Testis (tissue), 2 donors: ENCODE results near the gene ZNF850.

Experiments
- CTCF ChIP-seq, 3 experiments: fragments of 450-650 bp in 2 of 3; fragments of 200-600 bp in 1 of 3; sonication (generic) in 1 of 3; IDR thresholded peaks; one replicate each; pipeline ENCODE4 v1.5.1; 2016 to 2019; ENCODE audit warnings: antibody characterized with exemption in 3 of 3, mild to moderate bottlenecking in 2 of 3, moderate library complexity in 1 of 3
- POLR2A ChIP-seq: fragments of 450-650 bp; IDR thresholded peaks from one replicate; pipeline ENCODE4 v1.6.1; 2017; ENCODE audit warnings: antibody characterized with exemption, mild to moderate bottlenecking, moderate library complexity

- TF ChIP-seq CTCF (IDR thresholded peaks at IDR 0.05), result no peak
- TF ChIP-seq POLR2A, result no peak
Observed at GRCh38 chr19:36797786-36798108, 25.1 kb upstream of the ZNF850 start.
